CD4-positive, alpha-beta T cell treated with Interleukin-21 for 1 hour (primary cell): ENCODE results near the gene F2RL1.
"Not testable (repeated sequence)": the region's sequence is repeated elsewhere in the genome, so short reads cannot be mapped to it uniquely, and the experiment has no call there.

Experiments used
- DNase-seq: peaks from one replicate; pipeline ENCODE4 v3.0.0-alpha.2; 2020

F2RL1 gene

GRCh38 chr5:76807296-76807695 is 11.5 kb upstream of the F2RL1 start:
- DNase-seq = no peak

- no peak for DNase-seq
Observed at GRCh38 chr5:76808141-76808691, 10.6 kb upstream of the F2RL1 start.

- no peak for DNase-seq
Observed at GRCh38 chr5:76809141-76809540, 9.7 kb upstream of the F2RL1 start.

GRCh38 chr5:76810236-76810635 is 8.6 kb upstream of the F2RL1 start:
- DNase-seq = no peak

GRCh38 chr5:76811214-76811613 is 7.6 kb upstream of the F2RL1 start:
- no peak for DNase-seq

- not testable (repeated sequence) for DNase-seq
Observed at GRCh38 chr5:76812209-76812608, 6.6 kb upstream of the F2RL1 start.

- no peak for DNase-seq
Observed at GRCh38 chr5:76813982-76814562, 4.8 kb upstream of the F2RL1 start.

GRCh38 chr5:76816110-76816831 is 2.6 kb upstream of the F2RL1 start:
- DNase-seq = no peak

- no peak for DNase-seq
Observed at GRCh38 chr5:76819851-76820525, 1.2 kb downstream of the F2RL1 start.

- no peak for DNase-seq
Observed at GRCh38 chr5:76820526-76820890, 1.7 kb downstream of the F2RL1 start.

- no peak for DNase-seq
Observed at GRCh38 chr5:76821136-76821535, 2.3 kb downstream of the F2RL1 start.

- not testable (repeated sequence) for DNase-seq
Observed at GRCh38 chr5:76822105-76822731, 3.4 kb downstream of the F2RL1 start.

GRCh38 chr5:76826416-76826815 is 7.6 kb downstream of the F2RL1 start:
- DNase-seq = not testable (repeated sequence)

GRCh38 chr5:76831110-76831452 is 12.3 kb downstream of the F2RL1 start:
- DNase-seq = no peak

- DNase-seq = no peak
Observed at GRCh38 chr5:76836181-76836580, 17.4 kb downstream of the F2RL1 start.

- no peak for DNase-seq
Observed at GRCh38 chr5:76836585-76836984, 17.8 kb downstream of the F2RL1 start.

GRCh38 chr5:76838481-76839261 is 19.8 kb downstream of the F2RL1 start:
- no peak for DNase-seq

- no peak for DNase-seq
Observed at GRCh38 chr5:76841361-76841760, 22.5 kb downstream of the F2RL1 start.

- no peak for DNase-seq
Observed at GRCh38 chr5:76845890-76846289, 27.1 kb downstream of the F2RL1 start.

GRCh38 chr5:76849419-76850291 is 30.8 kb downstream of the F2RL1 start, which contains the start of gene S100Z:
Gene S100Z, plus strand, starts transcription at chr5:76850014. Its CDS starts 25,346 bp downstream, at chr5:76875360.
- peak; percentile 45 for DNase-seq

GRCh38 chr5:76850543-76851145 is 31.8 kb downstream of the F2RL1 start:
- DNase-seq = no peak
